ENCODE measurements around the gene SLC15A4.

SLC15A4 gene

GRCh38 chr12:128804762-128805161 is 19.0 kb downstream of the SLC15A4 start:
- TF ChIP-seq CTCF (IDR thresholded peaks at IDR 0.05; ENCODE audit: borderline replicate concordance, insufficient read depth, low read depth, low read length), result no peak
- no peak overlapping the region for H3K4me3 ChIP-seq (ENCODE audit: low read depth, low read length)

- no peak overlapping the region for H3K4me3 ChIP-seq (ENCODE audit: low read depth, low read length)
- TF ChIP-seq CTCF (IDR thresholded peaks at IDR 0.05; ENCODE audit: borderline replicate concordance, insufficient read depth, low read depth, low read length), result no peak
Observed at GRCh38 chr12:128803788-128804187, 20.0 kb downstream of the SLC15A4 start.

- no peak overlapping the region for H3K4me3 ChIP-seq (ENCODE audit: low read depth, low read length)
- no peak for TF ChIP-seq CTCF (IDR thresholded peaks at IDR 0.05; ENCODE audit: borderline replicate concordance, insufficient read depth, low read depth, low read length)
Observed at GRCh38 chr12:128802756-128803155, 21.0 kb downstream of the SLC15A4 start.

GRCh38 chr12:128801879-128802391 is 21.8 kb downstream of the SLC15A4 start:
- no peak overlapping the region for H3K4me3 ChIP-seq (ENCODE audit: low read depth, low read length)
- TF ChIP-seq CTCF (IDR thresholded peaks at IDR 0.05; ENCODE audit: borderline replicate concordance, insufficient read depth, low read depth, low read length), result no peak

GRCh38 chr12:128800606-128801005 is 23.2 kb downstream of the SLC15A4 start:
- H3K4me3 ChIP-seq (ENCODE audit: low read depth, low read length), result no peak overlapping the region
- no peak for TF ChIP-seq CTCF (IDR thresholded peaks at IDR 0.05; ENCODE audit: borderline replicate concordance, insufficient read depth, low read depth, low read length)

- peak overlapping the region; percentile 16 for H3K4me3 ChIP-seq (ENCODE audit: low read depth, low read length)
- TF ChIP-seq CTCF (IDR thresholded peaks at IDR 0.05; ENCODE audit: borderline replicate concordance, insufficient read depth, low read depth, low read length), result no peak
Observed at GRCh38 chr12:128798571-128799341, 25.0 kb downstream of the SLC15A4 start.
